ENCODE measurements around the gene CD109. TPM values are rescaled to one million over a fixed set of nuclear protein-coding genes. Genes with fewer than 3 reads are reported as not detected.
"Not testable (repeated sequence)": the region's sequence is repeated elsewhere in the genome, so short reads cannot be mapped to it uniquely, and the experiment has no call there.

Gene CD109
- total and polyA plus RNA-seq, 7 experiments from 2014 or later, result 0.20 to 12.3 (median 0.64) TPM

- Histone ChIP-seq H3K36me3 (ENCODE audit: control insufficient read depth in 2 of 3, insufficient read depth in 3 of 3, low read length in 3 of 3) (no peaks in the 10 kb centered on the region), H3K27ac (ENCODE audit: low read depth, low read length) (no peak overlapping the region), H3K27me3 (ENCODE audit: control insufficient read depth in 2 of 2, insufficient read depth in 2 of 2, low read length in 2 of 2) (no peaks in the 10 kb centered on the region), H3K4me3 (ENCODE audit: low read length) (no peak overlapping the region), H3K4me1 (ENCODE audit: control insufficient read depth in 2 of 2, insufficient read depth in 2 of 2, low read length in 2 of 2) (no peaks in the 10 kb centered on the region), H3K9me3 (ENCODE audit: control insufficient read depth in 2 of 3, low read length in 3 of 3) (no peaks in the 10 kb centered on the region)
- DNase-seq, result no peak
- Mint-ChIP-seq H3K27me3 (no peaks in the 10 kb centered on the region), H3K4me1 (peaks cover 0 to 6% (median 0%) of the 10 kb centered on the region in 7 donors), H3K27ac (no peak overlapping the region), H3K9me3 (peaks cover 0 to 3% (median 0%) of the 10 kb centered on the region in 11 donors), H3K36me3 (peaks cover 0 to 4% (median 0%) of the 10 kb centered on the region in 5 donors), H3K4me3 (no peak overlapping the region)
- ChIA-PET POLR2A (no interaction called here), CTCF (no interaction called here)
- intact Hi-C loops (cut with micrococcal nuclease), result no loop called here
- no peak for ATAC-seq
Observed at GRCh38 chr6:73798592-73798991, 102.6 kb downstream of the CD109 start.

DNA sequence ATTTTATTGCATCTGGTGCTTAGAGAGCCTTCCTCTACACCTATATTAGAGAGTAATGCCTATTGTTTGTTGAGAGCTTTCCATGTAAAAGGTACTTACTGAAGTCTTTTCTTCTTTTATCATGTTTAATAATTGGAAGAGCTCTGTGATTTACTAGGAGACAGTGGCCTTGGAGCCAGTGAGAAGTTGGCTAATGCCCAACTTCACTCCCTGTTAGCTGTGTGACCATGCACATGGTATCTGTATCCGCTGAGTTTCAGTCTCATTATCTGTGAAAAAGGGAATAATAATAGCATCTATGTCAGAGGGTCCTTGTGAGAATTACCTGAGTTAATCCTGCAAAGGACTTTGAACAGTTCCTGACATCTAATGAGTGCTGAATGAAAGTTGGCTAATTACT lies 105.0 kb downstream of the CD109 start:
- no peak for DNase-seq
- H3K27me3 ChIP-seq (ENCODE audit: control insufficient read depth in 2 of 2, insufficient read depth in 2 of 2, low read length in 2 of 2), result no peaks in the 10 kb centered on the region
- intact Hi-C loops (cut with micrococcal nuclease), result no loop called here
- H3K4me1 ChIP-seq (ENCODE audit: control insufficient read depth in 2 of 2, insufficient read depth in 2 of 2, low read length in 2 of 2), result no peaks in the 10 kb centered on the region
- no peak for ATAC-seq
- H3K9me3 Mint-ChIP-seq, result peaks cover 0 to 2% (median 0%) of the 10 kb centered on the region in 11 donors
- peaks cover 0 to 15% (median 0%) of the 10 kb centered on the region in 5 donors for H3K36me3 Mint-ChIP-seq
- ChIA-PET POLR2A (no interaction called here), CTCF (no interaction called here)
- no peak overlapping the region for H3K27ac ChIP-seq (ENCODE audit: low read depth, low read length)
- H3K4me3 ChIP-seq (ENCODE audit: low read length), result no peak overlapping the region
- H3K4me1 Mint-ChIP-seq, result peaks cover 0 to 6% (median 0%) of the 10 kb centered on the region in 7 donors
- H3K36me3 ChIP-seq (ENCODE audit: control insufficient read depth in 2 of 3, insufficient read depth in 3 of 3, low read length in 3 of 3), result no peaks in the 10 kb centered on the region
- no peaks in the 10 kb centered on the region for H3K27me3 Mint-ChIP-seq
- H3K4me3 Mint-ChIP-seq, result no peak overlapping the region
- H3K9me3 ChIP-seq (ENCODE audit: control insufficient read depth in 2 of 3, low read length in 3 of 3), result no peaks in the 10 kb centered on the region
- no peak overlapping the region for H3K27ac Mint-ChIP-seq

GRCh38 chr6:73801652-73802268 lies 105.8 kb downstream of the CD109 start:
- intact Hi-C loops (cut with micrococcal nuclease), result no loop called here
- no peak for DNase-seq
- H3K4me3 Mint-ChIP-seq, result no peak overlapping the region
- H3K36me3 ChIP-seq (ENCODE audit: control insufficient read depth in 2 of 3, insufficient read depth in 3 of 3, low read length in 3 of 3), result no peaks in the 10 kb centered on the region
- CTCF ChIA-PET, result no interaction called here
- no peak overlapping the region for H3K4me3 ChIP-seq (ENCODE audit: low read length)
- POLR2A ChIA-PET, result no interaction called here
- H3K27ac ChIP-seq (ENCODE audit: low read depth, low read length), result no peak overlapping the region
- peaks cover 0 to 2% (median 0%) of the 10 kb centered on the region in 11 donors for H3K9me3 Mint-ChIP-seq
- no peaks in the 10 kb centered on the region for H3K4me1 ChIP-seq (ENCODE audit: control insufficient read depth in 2 of 2, insufficient read depth in 2 of 2, low read length in 2 of 2)
- peaks cover 0 to 3% (median 0%) of the 10 kb centered on the region in 5 donors for H3K27me3 Mint-ChIP-seq
- no peak overlapping the region for H3K27ac Mint-ChIP-seq
- no peak for ATAC-seq
- peaks cover 0 to 18% (median 0%) of the 10 kb centered on the region in 5 donors for H3K36me3 Mint-ChIP-seq
- H3K4me1 Mint-ChIP-seq, result peaks cover 0 to 6% (median 0%) of the 10 kb centered on the region in 7 donors
- no peaks in the 10 kb centered on the region for H3K9me3 ChIP-seq (ENCODE audit: control insufficient read depth in 2 of 3, low read length in 3 of 3)
- no peaks in the 10 kb centered on the region for H3K27me3 ChIP-seq (ENCODE audit: control insufficient read depth in 2 of 2, insufficient read depth in 2 of 2, low read length in 2 of 2)

DNA sequence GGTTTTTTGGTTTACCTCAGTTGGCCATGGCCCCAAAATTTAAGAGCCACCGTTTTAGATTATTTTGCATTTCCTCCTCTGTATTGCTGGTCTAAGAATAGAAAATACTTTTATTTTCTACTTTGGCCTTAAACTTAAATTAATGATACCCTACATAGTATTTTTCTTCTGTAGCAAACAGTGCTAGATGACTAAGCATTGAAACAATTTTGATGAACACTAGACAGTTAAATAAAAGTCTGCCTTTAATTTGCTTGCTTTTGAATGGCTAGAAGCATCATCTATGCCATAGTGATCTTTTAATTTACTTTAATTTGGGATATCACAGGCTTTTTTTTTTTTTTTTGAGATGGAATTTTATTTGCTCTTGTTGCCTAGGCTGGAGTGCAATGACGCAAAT lies 106.4 kb downstream of the CD109 start:
- Histone ChIP-seq H3K4me3 (ENCODE audit: low read length) (no peak overlapping the region), H3K36me3 (ENCODE audit: control insufficient read depth in 2 of 3, insufficient read depth in 3 of 3, low read length in 3 of 3) (no peaks in the 10 kb centered on the region), H3K27ac (ENCODE audit: low read depth, low read length) (no peak overlapping the region), H3K4me1 (ENCODE audit: control insufficient read depth in 2 of 2, insufficient read depth in 2 of 2, low read length in 2 of 2) (no peaks in the 10 kb centered on the region), H3K9me3 (ENCODE audit: control insufficient read depth in 2 of 3, low read length in 3 of 3) (no peaks in the 10 kb centered on the region), H3K27me3 (ENCODE audit: control insufficient read depth in 2 of 2, insufficient read depth in 2 of 2, low read length in 2 of 2) (no peaks in the 10 kb centered on the region)
- Mint-ChIP-seq H3K27ac (no peak overlapping the region), H3K4me1 (peaks cover 0 to 6% (median 0%) of the 10 kb centered on the region in 7 donors), H3K36me3 (peaks cover 0 to 18% (median 0%) of the 10 kb centered on the region in 5 donors), H3K4me3 (no peak overlapping the region), H3K27me3 (peaks cover 0 to 3% (median 0%) of the 10 kb centered on the region in 5 donors), H3K9me3 (peaks cover 0 to 2% (median 0%) of the 10 kb centered on the region in 11 donors)
- intact Hi-C loops (cut with micrococcal nuclease), result no loop called here
- DNase-seq (no peak), ATAC-seq (no peak)
- ChIA-PET CTCF (no interaction called here), POLR2A (no interaction called here)

- ChIA-PET POLR2A (no interaction called here), CTCF (no interaction called here)
- Histone ChIP-seq H3K27me3 (ENCODE audit: control insufficient read depth in 2 of 2, insufficient read depth in 2 of 2, low read length in 2 of 2) (no peaks in the 10 kb centered on the region), H3K4me3 (ENCODE audit: low read length) (no peak overlapping the region), H3K36me3 (ENCODE audit: control insufficient read depth in 2 of 3, insufficient read depth in 3 of 3, low read length in 3 of 3) (no peaks in the 10 kb centered on the region), H3K27ac (ENCODE audit: low read depth, low read length) (no peak overlapping the region), H3K9me3 (ENCODE audit: control insufficient read depth in 2 of 3, low read length in 3 of 3) (no peaks in the 10 kb centered on the region), H3K4me1 (ENCODE audit: control insufficient read depth in 2 of 2, insufficient read depth in 2 of 2, low read length in 2 of 2) (no peaks in the 10 kb centered on the region)
- no peak for ATAC-seq
- H3K4me1 Mint-ChIP-seq, result peaks cover 0 to 2% (median 0%) of the 10 kb centered on the region in 7 donors
- DNase-seq, result no peak
- H3K9me3 Mint-ChIP-seq, result peaks cover 0 to 2% (median 0%) of the 10 kb centered on the region in 11 donors
- intact Hi-C loops (cut with micrococcal nuclease), result no loop called here
- no peak overlapping the region for H3K27ac Mint-ChIP-seq
- H3K4me3 Mint-ChIP-seq, result no peak overlapping the region
- peaks cover 0 to 3% (median 0%) of the 10 kb centered on the region in 5 donors for H3K27me3 Mint-ChIP-seq
- H3K36me3 Mint-ChIP-seq, result peaks cover 0 to 18% (median 0%) of the 10 kb centered on the region in 5 donors
Observed at GRCh38 chr6:73803562-73804241, 107.7 kb downstream of the CD109 start.

GRCh38 chr6:73805221-73805620 lies 109.2 kb downstream of the CD109 start:
- H3K9me3 Mint-ChIP-seq; H3K4me3 ChIP-seq (ENCODE audit: low read length); H3K4me1 ChIP-seq (ENCODE audit: control insufficient read depth in 2 of 2, insufficient read depth in 2 of 2, low read length in 2 of 2); H3K4me1 Mint-ChIP-seq; H3K27ac ChIP-seq (ENCODE audit: low read depth, low read length); H3K9me3 ChIP-seq (ENCODE audit: control insufficient read depth in 2 of 3, low read length in 3 of 3); H3K27me3 Mint-ChIP-seq; DNase-seq; POLR2A ChIA-PET; ATAC-seq; CTCF ChIA-PET; H3K27me3 ChIP-seq (ENCODE audit: control insufficient read depth in 2 of 2, insufficient read depth in 2 of 2, low read length in 2 of 2); H3K27ac Mint-ChIP-seq; H3K36me3 ChIP-seq (ENCODE audit: control insufficient read depth in 2 of 3, insufficient read depth in 3 of 3, low read length in 3 of 3); H3K4me3 Mint-ChIP-seq; intact Hi-C loops (cut with micrococcal nuclease): not testable (repeated sequence)
- peaks cover 0 to 15% (median 0%) of the 10 kb centered on the region in 5 donors for H3K36me3 Mint-ChIP-seq

DNA sequence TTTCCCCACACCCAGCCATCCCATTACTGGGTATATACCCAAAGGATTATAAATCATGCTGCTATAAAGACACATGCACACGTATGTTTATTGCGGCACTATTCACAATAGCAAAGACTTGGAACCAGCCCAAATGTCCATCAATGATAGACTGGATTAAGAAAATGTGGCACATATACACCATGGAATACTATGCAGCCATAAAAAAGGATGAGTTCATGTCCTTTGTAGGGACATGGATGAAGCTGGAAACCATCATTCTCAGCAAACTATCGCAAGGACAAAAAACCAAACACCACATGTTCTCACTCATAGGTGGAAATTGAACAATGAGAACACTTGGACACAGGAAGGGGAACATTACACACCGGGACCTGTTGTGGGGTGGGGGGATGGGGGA lies 110.0 kb downstream of the CD109 start:
- ATAC-seq; H3K9me3 Mint-ChIP-seq; H3K27ac ChIP-seq (ENCODE audit: low read depth, low read length); intact Hi-C loops (cut with micrococcal nuclease); H3K4me1 ChIP-seq (ENCODE audit: control insufficient read depth in 2 of 2, insufficient read depth in 2 of 2, low read length in 2 of 2); H3K4me3 ChIP-seq (ENCODE audit: low read length); H3K4me3 Mint-ChIP-seq; H3K4me1 Mint-ChIP-seq; H3K36me3 ChIP-seq (ENCODE audit: control insufficient read depth in 2 of 3, insufficient read depth in 3 of 3, low read length in 3 of 3); H3K27me3 Mint-ChIP-seq; H3K27ac Mint-ChIP-seq; H3K9me3 ChIP-seq (ENCODE audit: control insufficient read depth in 2 of 3, low read length in 3 of 3); H3K27me3 ChIP-seq (ENCODE audit: control insufficient read depth in 2 of 2, insufficient read depth in 2 of 2, low read length in 2 of 2); CTCF ChIA-PET; DNase-seq: not testable (repeated sequence)
- peaks cover 0 to 15% (median 0%) of the 10 kb centered on the region in 5 donors for H3K36me3 Mint-ChIP-seq
- POLR2A ChIA-PET, result interaction anchor here (0.6 kb wide), 1 partner anchor 91 kb away, joined by 3 read pairs; no protein-coding TSS in a partner anchor

Measured in naive thymus-derived CD4-positive, alpha-beta T cell (primary cell).